GM19193 (cell line): ENCODE data around the gene ATP6V1B1.

Source experiments
- POLR2A ChIP-seq: IDR thresholded peaks from 4 replicates; pipeline ENCODE4 v1.6.1; 2011; ENCODE audit not compliant: insufficient read depth, insufficient read length; ENCODE audit errors: extremely low read depth

Gene ATP6V1B1

GRCh38 chr2:70907130-70908057 lies 28.3 kb upstream of the ATP6V1B1 start:
- TF ChIP-seq POLR2A = no peak

- no peak for TF ChIP-seq POLR2A
Observed at GRCh38 chr2:70916291-70916690, 19.4 kb upstream of the ATP6V1B1 start.

GRCh38 chr2:70918016-70918415 lies 17.7 kb upstream of the ATP6V1B1 start:
- TF ChIP-seq POLR2A = no peak

- TF ChIP-seq POLR2A = no peak
Observed at GRCh38 chr2:70919672-70920366, 15.9 kb upstream of the ATP6V1B1 start.

- TF ChIP-seq POLR2A = no peak
Observed at GRCh38 chr2:70920367-70920715, 15.4 kb upstream of the ATP6V1B1 start.

- no peak for TF ChIP-seq POLR2A
Observed at GRCh38 chr2:70921031-70921430, 14.7 kb upstream of the ATP6V1B1 start.

GRCh38 chr2:70921839-70922234 lies 13.9 kb upstream of the ATP6V1B1 start:
- TF ChIP-seq POLR2A = no peak

- no peak for TF ChIP-seq POLR2A
Observed at GRCh38 chr2:70922235-70923234, 13.2 kb upstream of the ATP6V1B1 start.

- TF ChIP-seq POLR2A = no peak
Observed at GRCh38 chr2:70923378-70924015, 12.2 kb upstream of the ATP6V1B1 start.

- TF ChIP-seq POLR2A = no peak
Observed at GRCh38 chr2:70926042-70926441, 9.7 kb upstream of the ATP6V1B1 start.

GRCh38 chr2:70927138-70927537 lies 8.6 kb upstream of the ATP6V1B1 start:
- TF ChIP-seq POLR2A = no peak

GRCh38 chr2:70927641-70928040 lies 8.1 kb upstream of the ATP6V1B1 start:
- no peak for TF ChIP-seq POLR2A

- no peak for TF ChIP-seq POLR2A
Observed at GRCh38 chr2:70928366-70928765, 7.3 kb upstream of the ATP6V1B1 start.

GRCh38 chr2:70930371-70931329 lies 5.0 kb upstream of the ATP6V1B1 start:
- no peak for TF ChIP-seq POLR2A

- TF ChIP-seq POLR2A = no peak
Observed at GRCh38 chr2:70931376-70932000, 4.2 kb upstream of the ATP6V1B1 start.
